ENCODE results near the gene GHRH. TPM values are rescaled to one million over a fixed set of nuclear protein-coding genes. Genes with fewer than 3 reads are reported as not detected.

GHRH gene
- total and polyA plus RNA-seq, 2 of the 4 experiments (the other 2 are of a cell fraction), result not detected

- dilution Hi-C loops (cut with HindIII; ENCODE audit: low sequenced_read_pairs, unreplicated experiment), result no loop called here
- H2BK15ac ChIP-seq (ENCODE audit: low read depth, low read length), result no peak overlapping the region
Measured at GRCh38 chr20:37270576-37271420, 9.2 kb upstream of the GHRH start.

More at GRCh38 chr20:37270576-37271420, 9.2 kb upstream of the GHRH start:
- H2BK120ac ChIP-seq (ENCODE audit: low read depth, low read length), result 0 out of 2 replicates have a peak overlapping the region, but pooled peaks have one; percentile 29
- H2BK5ac ChIP-seq (ENCODE audit: low read depth, low read length, poor library complexity, severe bottlenecking), result no peak overlapping the region
- peaks cover 7% of the 10 kb centered on the region for H3K27me3 ChIP-seq (ENCODE audit: control insufficient read depth, insufficient read depth, low read length)
- no peak overlapping the region for H3K4me3 ChIP-seq (ENCODE audit: insufficient read depth, low read depth, low read length)
- intact Hi-C loops (cut with micrococcal nuclease), result no loop called here
- CTCF ChIA-PET, result interaction anchor here (0.7 to 1.1 kb wide), 5 partner anchors 9 to 264 kb away, joined by 3 read pairs; no protein-coding TSS in a partner anchor
- no peaks in the 10 kb centered on the region for H3K9me1 ChIP-seq (ENCODE audit: insufficient read depth, low read length)
- no peaks in the 10 kb centered on the region for H3K79me1 ChIP-seq (ENCODE audit: low read depth in 1 of 2, low read length in 2 of 2)
- in situ Hi-C loops (cut with MboI; ENCODE audit: low sequenced_read_pairs), result loop anchor here (5.0 to 25.0 kb wide), 2 partner anchors 262 to 1117 kb away; no protein-coding TSS in a partner anchor
- DNase-seq (peak; percentile 50), ATAC-seq (ENCODE audit: low read depth) (no peak)
- H3K23ac ChIP-seq (ENCODE audit: low read depth, low read length), result peak overlapping the region; percentile 65
- H4K5ac ChIP-seq (ENCODE audit: low read depth, low read length), result 0 out of 2 replicates have a peak overlapping the region, but pooled peaks have one; percentile 9
- H3K9ac ChIP-seq (ENCODE audit: low read depth, low read length), result no peak overlapping the region
- H3K9me3 ChIP-seq (ENCODE audit: control insufficient read depth, insufficient read depth, low read length), result no peaks in the 10 kb centered on the region
- no TSS peak for BruUV-seq (replicated peaks)
- no peak overlapping the region for H3K4me2 ChIP-seq (ENCODE audit: low read depth, low read length)
- POLR2A ChIA-PET (ENCODE audit: unreplicated experiment), result no interaction called here
- peak overlapping the region; percentile 11; the same call in 1 of the 2 replicates for H2BK20ac ChIP-seq (ENCODE audit: low read depth, low read length)
- no peak overlapping the region for H3K18ac ChIP-seq (ENCODE audit: low read depth, low read length)
- H2AFZ ChIP-seq (replicated peaks; ENCODE audit: low read length, poor library complexity), result peak overlapping the region; percentile 77
- H3K27ac ChIP-seq (ENCODE audit: insufficient read depth, low read length), result no peak overlapping the region
- H4K20me1 ChIP-seq (ENCODE audit: insufficient read depth, low read length), result no peaks in the 10 kb centered on the region
- H3K56ac ChIP-seq (ENCODE audit: extremely low read depth, insufficient read depth, low read length), result no peak overlapping the region
- H4K91ac ChIP-seq (ENCODE audit: insufficient read depth, low read depth, low read length), result 0 out of 2 replicates have a peak overlapping the region, but pooled peaks have one; percentile 22
- peak overlapping the region; percentile 1 for H3K14ac ChIP-seq (replicated peaks; ENCODE audit: low read depth, low read length)
- H3K36me3 ChIP-seq (ENCODE audit: control insufficient read depth, insufficient read depth, low read length), result no peaks in the 10 kb centered on the region
- no peak overlapping the region; the same call in 1 of the 2 replicates for H2AK5ac ChIP-seq (ENCODE audit: low read depth, low read length)
- H4K8ac ChIP-seq (ENCODE audit: low read depth in 2 of 2, low read length in 2 of 2), result peak overlapping the region in 1 of 2 experiments; percentile 15; a peak in 1 of 4 replicates
- no peaks in the 10 kb centered on the region; the same call in 1 of the 2 replicates for H3K4me1 ChIP-seq (ENCODE audit: control insufficient read depth, insufficient read depth, low read length)
- peak overlapping the region; percentile 46 for H3K4ac ChIP-seq (ENCODE audit: low read depth, low read length)
- TF ChIP-seq MXI1 (IDR thresholded peaks at IDR 0.05; ENCODE audit: borderline replicate concordance, low read depth, low read length) (no peak), CHD1 (IDR thresholded peaks at IDR 0.05; ENCODE audit: low read depth, low read length) (no peak)
- WGBS, 2 experiments (ENCODE audit: extremely low coverage in 2 of 2, insufficient read length in 1 of 2), result 81% methylated on average over 8 of the region's 12 CpGs; no CpG with 5 or more reads in 1 of the 2 experiments
- peak overlapping the region; percentile 23 for H2AK9ac ChIP-seq (replicated peaks; ENCODE audit: low read depth, low read length, poor library complexity)

Measured in IMR-90 (cell line).